ENCODE measurements around the gene CYP27C1.

The CYP27C1 gene

DNA sequence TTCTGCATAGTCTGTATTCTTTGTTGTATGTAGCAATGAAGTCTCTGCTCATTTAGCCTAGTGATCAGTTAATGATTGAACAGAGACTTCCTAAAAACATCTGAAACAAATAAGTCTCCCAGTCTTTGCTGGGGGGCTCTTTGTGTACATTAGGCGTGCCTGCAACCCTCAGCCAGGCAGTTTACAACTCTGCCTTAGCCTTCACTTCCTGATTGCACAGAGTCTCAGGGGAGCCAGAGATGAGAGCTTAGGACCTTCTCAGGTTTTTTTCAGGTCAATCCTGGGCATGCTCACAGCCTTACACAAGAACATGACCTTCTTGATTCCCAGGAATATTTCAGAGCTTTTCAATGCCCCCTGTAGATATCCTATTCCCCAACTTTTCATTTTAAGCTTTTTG lies 69.1 kb downstream of the CYP27C1 start:
- no peak for DNase-seq (ENCODE audit: low spot score)

DNA sequence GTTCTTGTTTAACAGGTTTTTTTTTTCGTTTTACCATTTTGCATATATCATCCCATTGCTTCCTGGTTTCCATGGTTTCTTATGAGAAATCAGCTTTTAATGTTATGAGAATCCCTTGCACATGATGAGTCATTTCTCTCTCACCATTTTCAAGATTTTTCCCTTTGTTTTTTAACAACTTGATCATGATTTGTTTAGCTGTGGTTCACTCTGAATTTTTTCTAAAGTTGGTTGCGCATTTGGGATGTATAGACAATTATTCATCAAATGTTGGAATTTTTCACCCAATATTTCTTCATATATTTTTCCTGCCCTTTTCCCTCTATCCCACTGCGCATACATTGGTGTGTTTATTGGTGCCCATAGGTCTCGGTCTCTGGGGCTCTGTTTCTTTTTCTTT lies 70.7 kb downstream of the CYP27C1 start:
- no peak for DNase-seq (ENCODE audit: low spot score)

DNA sequence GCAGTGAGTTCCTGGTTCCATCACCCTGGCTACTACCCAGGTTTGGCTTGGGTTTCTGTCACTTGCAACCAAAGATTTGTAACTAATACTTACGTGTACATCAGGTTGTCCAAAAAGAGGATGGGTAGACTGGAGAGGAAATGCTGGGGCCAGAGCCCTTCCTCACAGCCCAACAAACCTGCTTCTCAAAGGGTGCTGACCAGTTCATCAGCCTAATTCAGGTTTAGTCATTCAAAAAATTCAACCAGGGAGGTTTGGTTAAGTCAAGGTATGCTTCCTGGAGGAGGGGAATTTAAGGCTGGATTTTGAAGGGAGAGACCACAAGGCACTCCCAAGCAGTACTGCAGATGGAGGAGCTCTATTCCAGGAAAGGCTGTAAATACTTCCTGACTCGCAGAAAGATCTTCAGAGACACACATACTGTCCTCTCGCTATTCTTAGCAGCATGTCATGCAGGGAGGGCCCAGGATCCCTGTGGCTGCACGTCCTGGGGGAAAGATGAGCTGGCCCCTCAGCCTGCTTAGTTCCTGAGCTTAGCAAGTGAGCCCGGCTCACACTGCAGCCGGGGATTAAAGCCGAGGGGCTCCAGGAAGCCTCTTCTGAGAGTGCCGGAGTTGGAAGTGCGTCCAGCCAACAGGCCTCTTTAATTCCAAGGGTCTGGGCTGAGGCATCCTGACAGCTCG lies 73.1 kb downstream of the CYP27C1 start:
- no peak for DNase-seq (ENCODE audit: low spot score)

DNA sequence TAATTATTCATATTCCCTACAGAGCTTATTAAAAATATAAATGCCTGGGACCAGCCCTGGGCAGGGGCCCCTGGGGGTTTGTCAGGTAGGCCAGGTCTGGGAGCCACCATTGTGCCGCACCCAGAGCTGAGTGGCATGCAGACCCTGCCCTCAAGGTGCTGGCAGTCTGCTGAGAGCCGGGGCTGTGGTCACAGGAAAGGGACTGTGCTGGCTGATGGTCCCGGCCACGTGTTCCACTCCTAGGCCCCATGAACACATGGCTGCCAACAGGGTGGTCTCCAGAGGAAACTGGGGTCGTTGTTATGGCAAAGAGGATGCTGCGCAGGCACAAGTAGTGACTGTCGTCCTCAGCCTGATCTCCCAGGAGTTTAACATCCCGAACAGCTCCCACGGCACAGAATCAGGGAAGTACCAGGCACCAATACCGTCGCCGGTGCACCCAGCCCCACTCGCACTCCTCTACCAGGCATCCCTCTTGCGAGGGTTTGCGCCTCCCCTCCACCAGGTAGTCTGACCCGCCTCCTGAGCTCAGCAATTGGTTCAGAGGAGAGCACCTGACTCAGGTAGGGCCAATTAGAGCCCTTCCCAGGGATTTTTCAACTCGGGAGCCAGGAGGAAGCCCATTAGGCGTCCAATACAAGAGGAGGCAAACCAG lies 73.9 kb downstream of the CYP27C1 start:
- DNase-seq (ENCODE audit: low spot score): no peak

DNA sequence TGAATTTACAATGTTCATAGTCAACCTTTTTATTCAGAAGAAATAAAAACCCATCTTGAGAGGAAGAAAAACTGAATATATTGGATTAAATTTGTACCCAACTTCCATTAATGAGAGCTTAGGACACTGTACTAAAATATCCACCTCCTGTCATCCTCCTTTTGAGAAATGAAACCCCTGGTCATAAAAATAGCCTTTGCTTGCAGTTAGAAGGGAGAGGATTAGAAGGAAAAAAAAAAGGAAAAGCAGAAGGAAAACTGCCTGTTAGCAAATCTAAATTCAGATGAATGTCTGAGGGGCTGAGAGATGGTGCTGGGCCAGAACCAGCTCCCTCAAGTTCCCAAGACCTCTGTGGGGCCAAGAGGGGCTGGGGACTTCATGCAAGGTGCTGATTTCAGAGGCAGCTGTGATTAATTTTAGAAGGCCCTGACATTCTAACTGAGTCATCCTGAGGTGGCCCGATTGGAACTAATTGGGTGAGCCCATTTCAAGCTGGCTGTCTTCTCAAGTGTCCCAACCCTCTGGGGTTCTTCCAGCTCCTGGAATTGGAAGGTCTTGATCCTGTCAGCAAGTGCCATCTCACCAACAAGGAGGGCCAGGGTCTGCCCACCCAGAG lies 74.7 kb downstream of the CYP27C1 start:
- DNase-seq (ENCODE audit: low spot score): no peak

DNA sequence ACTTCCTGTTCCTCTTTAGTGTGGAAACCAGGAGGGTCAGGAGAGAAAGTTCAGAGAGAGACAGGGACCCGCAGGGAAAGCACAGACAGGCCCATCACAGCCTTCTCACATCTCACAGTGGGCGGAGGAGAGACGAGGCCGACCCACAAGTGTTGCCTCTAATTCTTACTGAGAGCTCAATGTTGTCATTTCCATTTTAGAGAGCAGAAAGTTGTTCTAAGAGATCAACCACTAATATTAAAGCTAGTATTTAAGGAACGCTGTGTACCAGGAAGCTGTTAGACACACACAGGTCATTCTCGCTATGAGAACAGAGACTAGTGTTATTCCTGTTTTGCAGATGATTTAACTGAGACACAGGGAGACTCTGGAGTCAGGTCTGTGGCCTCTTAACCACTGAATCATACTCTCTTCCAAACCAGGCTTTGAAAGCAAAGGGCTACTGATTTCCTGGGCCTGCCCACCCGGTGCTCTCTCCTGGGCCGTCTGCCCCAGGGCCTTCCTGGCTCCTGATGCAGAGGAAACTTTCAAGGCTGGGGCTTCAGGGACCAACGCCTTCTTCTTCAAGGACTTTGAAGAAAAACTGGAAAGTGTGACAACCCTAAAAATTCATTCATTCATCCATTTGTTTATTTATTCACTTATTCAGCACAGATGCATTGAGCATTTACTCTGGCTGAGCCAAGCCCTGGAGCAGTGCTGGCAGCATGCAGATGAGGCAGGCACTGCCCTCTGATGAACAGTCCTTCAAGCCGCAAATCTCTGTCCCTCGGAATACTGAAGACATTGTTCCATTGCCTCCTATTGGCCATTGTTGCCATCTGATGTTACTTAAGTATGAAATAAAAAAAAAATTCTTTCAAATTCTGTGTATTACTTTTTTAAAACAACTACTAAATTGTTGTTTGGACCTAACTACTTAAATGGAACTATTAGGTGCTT lies 76.0 kb downstream of the CYP27C1 start:
- peak; percentile 95 for DNase-seq (ENCODE audit: low spot score)

DNA sequence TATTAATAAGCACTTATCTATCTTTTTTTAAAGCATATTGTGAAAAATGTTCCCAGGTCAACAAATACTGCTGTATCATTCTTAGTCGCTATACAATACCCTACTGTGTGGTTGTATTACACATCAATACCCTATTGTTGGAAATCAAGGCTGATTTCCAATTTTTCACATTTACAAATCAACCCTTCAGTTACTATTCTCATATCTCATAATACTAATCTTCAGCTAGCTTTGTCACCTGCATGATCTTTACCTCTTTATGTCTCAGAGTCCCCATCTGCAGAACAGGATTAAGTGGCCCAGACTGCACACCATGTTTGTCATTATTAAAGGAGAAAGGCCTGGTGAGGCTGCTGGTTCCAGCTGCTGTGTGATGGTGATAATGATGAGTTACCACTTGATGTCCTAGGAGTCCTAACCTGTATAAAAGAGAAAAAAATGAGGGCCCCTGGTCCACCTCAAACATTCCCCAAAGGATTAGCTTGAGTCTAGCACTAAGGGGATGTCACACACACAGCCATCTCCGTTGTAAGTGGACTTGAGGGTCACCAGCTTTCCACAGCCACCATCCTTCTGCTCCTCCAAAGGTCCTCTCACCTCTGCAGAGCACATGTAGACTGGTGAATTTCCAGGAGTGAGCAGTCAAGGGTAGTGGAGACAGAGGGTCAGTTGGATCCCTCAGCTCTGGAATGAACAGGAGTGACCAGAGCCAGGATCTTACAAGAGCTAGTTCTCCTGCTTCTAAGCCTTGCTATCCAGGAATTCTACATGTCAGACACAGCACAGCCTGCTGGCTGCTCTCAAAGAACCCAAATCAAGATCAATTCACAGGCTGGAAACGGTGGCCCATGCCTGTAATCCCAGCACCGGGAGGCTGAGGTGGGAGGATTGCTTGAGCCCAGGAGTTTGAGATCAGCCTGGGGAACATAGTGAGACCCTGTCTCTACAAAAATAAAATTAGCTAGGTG lies 77.2 kb downstream of the CYP27C1 start:
- peak; percentile 47 for DNase-seq (ENCODE audit: low spot score)

DNA sequence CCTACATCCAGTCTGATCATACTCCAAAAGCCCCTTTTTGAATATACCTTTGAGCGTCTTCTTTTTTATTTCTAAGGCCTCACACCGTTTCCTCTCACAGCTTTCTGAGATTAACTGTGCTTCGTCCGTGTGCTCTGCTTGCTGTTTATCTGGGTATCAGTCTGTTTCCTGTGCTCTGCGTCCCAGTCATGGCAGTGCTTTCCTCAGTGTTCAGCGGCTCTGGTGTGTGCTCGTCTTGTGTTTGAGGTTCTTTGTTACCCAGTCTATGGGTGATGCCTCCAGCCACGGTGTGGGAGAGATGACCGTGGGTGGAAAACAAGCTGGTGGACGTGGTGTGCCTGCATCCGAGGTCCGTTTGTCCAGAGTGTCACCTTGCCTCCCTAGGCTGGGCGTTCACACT lies 79.6 kb downstream of the CYP27C1 start:
- DNase-seq (ENCODE audit: low spot score): peak; percentile 53

DNA sequence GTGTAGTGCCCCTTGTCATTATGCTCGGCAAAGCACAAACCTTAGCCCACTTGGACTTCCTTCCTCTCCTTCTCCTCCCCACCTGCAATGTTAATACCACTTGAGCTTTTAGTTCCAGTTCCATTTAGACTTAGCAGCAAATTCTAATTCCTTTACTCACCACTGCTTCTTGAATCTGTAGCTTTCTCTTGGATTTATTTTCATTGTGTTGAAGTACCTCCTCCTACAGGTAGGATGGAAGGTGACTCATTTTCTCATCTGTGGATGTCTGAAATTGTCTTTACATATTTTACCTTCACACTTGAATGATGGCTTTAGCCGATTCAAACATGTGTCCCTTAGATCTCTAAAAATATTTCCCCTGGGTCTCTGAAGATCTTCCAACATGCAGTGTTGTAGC lies 80.3 kb downstream of the CYP27C1 start:
- DNase-seq (ENCODE audit: low spot score): no peak

DNA sequence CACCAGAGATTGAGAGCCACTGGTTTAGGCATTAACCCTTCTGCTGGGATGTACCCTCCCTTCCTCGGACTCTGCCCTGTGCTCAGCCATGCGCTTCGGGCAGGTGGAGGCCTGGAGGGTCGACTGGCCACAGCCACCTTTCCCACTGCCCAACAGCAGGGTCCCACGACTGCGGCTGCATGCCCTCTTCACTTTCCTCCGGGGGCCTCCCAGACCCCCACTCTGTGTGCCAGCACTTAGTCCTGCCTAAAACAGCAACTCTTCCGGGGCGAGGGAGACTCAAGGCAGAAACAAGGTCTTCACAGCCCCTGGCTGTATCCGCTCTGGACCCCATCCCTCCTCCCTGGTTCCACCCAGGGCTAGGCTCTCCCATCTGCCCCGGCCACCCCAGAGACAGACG lies 81.8 kb downstream of the CYP27C1 start:
- DNase-seq (ENCODE audit: low spot score): no peak

DNA sequence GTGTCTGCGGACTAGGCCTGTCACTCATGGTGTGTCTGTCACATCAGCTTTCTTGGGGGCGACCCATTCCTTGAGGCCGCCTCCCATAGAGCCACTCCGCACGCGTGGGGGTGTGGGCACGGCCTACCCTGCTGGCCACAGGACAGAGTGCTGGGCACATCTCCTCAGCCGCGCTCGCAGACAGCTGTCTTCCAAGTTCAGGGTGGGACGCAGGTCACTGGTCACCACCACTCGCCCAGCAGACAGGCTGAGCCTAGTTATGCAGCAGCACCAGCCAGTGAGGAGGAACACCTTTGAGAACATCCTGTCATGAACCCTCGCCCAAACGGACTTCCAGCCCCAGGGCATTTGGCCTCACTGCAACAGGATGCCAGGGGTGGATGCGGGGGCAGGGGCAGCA lies 82.4 kb downstream of the CYP27C1 start:
- no peak for DNase-seq (ENCODE audit: low spot score)

DNA sequence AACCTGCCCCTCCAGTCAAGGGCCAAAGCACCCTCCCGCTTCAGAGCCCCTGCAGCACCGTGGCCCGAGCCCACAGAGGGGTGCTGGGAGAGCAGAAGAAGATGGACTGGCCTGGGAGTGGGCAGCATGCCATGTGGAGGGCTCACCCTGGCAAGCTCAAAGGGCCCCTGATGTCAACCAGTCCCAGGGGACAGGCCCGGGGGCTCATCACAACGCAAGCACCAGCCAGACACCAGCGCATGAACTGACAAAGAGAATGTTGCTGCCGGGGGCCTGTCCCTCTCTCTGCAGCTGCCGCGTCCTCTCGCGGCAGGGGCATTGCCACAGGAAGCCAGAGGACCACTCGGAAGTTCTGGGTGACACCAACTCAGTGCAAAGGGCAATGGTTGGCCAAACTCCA lies 82.9 kb downstream of the CYP27C1 start:
- DNase-seq (ENCODE audit: low spot score): no peak

DNA sequence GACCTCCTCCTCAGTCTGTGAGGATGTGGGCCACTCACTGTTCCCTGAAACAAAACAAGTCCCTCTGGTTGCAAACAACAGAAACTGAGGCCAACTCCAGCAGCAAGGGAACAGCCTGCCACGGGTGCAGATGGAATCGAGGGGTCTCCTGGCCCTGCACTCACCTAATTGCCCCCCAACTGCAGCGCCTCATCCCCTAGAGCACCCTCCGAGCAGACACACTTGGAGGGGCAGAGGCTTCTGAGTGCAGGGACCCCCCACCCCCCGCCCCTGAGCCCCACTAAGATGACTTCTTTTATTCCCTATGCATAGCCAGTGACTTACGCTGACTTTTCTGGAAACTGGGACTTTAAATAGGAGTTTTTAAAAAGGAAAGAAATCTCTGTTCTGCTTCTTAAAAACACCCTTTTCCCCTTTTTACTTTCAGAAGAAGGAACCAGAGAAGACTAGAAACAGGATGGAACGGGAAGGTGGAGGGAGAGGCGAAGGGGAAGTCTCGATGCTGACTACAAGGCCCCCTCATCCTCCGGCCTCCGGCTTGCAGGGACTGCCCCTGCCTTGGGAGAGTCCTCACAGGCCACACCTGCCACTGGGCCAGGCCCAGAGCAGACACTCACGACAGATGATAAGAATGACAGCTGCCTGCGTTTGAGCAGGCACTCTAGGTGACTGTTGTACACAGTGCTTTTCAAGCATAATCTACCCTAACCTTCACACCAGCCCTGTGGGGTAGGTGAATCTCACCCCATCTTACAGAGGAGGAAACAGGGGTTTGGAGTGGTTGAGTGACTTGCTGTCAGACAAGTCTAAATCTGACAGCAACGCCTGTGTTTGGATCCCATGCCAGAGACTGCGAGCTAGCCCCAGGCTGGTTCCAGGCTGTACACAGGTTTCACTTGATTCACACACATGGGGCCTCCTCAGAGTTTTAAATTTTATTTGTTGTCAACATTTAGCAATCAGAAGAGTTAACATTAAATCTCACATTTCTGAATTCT lies 85.0 kb downstream of the CYP27C1 start:
- peak; percentile 69 for DNase-seq (ENCODE audit: low spot score)

DNA sequence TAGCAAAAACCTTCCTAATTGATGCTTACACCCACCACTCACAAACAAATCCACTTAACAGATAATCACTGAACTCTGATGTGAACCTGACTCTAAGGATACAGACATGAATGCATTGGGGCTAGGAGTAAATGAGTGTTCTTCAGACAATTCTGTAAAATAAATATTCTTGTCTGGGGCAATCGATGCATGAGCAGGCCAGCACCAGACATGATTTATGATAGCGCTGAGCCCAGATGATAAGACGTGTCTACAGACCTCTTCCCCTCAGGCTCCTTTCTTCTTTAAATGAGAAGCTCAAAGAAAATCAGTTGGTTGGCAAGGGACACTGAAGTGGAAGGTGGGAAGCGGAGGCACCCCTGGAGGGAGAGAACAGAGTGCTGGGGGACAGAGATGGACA lies 85.9 kb downstream of the CYP27C1 start:
- DNase-seq (ENCODE audit: low spot score): no peak
